Measurements from ENCODE around the gene RGS3. TPM values are rescaled to one million over a fixed set of nuclear protein-coding genes. Genes with fewer than 3 reads are reported as not detected.
"Not testable (repeated sequence)": the region's sequence is repeated elsewhere in the genome, so short reads cannot be mapped to it uniquely, and the experiment has no call there.

Gene RGS3
- total RNA-seq, 2 experiments from 2014 or later: 68.9 to 77.2 TPM

GRCh38 chr9:113634596-113635515 lies 171.3 kb downstream of the RGS3 start:
- Mint-ChIP-seq H3K4me3 (no peak overlapping the region), H3K4me1 (ENCODE audit: low read depth) (peaks cover 1% of the 10 kb centered on the region), H3K36me3 (ENCODE audit: low read depth) (no peaks in the 10 kb centered on the region), H3K9me3 (ENCODE audit: insufficient read depth) (no peaks in the 10 kb centered on the region), H3K27me3 (ENCODE audit: low read depth) (peaks cover 2% of the 10 kb centered on the region), H3K27ac (no peak overlapping the region)
- ATAC-seq (no peak), DNase-seq (no peak)
- CTCF ChIA-PET: interaction anchor here (0.6 to 2.8 kb wide), 4 partner anchors 20 to 183 kb away, joined by 3 to 14 read pairs (median 5); no protein-coding TSS in a partner anchor
- POLR2A ChIA-PET: no interaction called here

GRCh38 chr9:113635586-113635985 lies 172.1 kb downstream of the RGS3 start:
- Mint-ChIP-seq H3K27ac (no peak overlapping the region), H3K36me3 (ENCODE audit: low read depth) (no peaks in the 10 kb centered on the region), H3K9me3 (ENCODE audit: insufficient read depth) (no peaks in the 10 kb centered on the region), H3K27me3 (ENCODE audit: low read depth) (peaks cover 2% of the 10 kb centered on the region), H3K4me3 (no peak overlapping the region), H3K4me1 (ENCODE audit: low read depth) (peaks cover 1% of the 10 kb centered on the region)
- ChIA-PET CTCF (interaction anchor here (1.1 to 2.8 kb wide), 3 partner anchors 20 to 31 kb away, joined by 3 to 14 read pairs (median 7); no protein-coding TSS in a partner anchor), POLR2A (no interaction called here)
- DNase-seq (no peak), ATAC-seq (no peak)

GRCh38 chr9:113636165-113636564 lies 172.6 kb downstream of the RGS3 start:
- no peaks in the 10 kb centered on the region for H3K9me3 Mint-ChIP-seq (ENCODE audit: insufficient read depth)
- DNase-seq: no peak
- ChIA-PET POLR2A (no interaction called here), CTCF (interaction anchor here (1.1 to 1.9 kb wide), 2 partner anchors 22 to 31 kb away, joined by 3 to 7 read pairs; no protein-coding TSS in a partner anchor)
- no peak for ATAC-seq
- H3K27me3 Mint-ChIP-seq (ENCODE audit: low read depth): peaks cover 3% of the 10 kb centered on the region
- no peak overlapping the region for H3K4me3 Mint-ChIP-seq
- H3K36me3 Mint-ChIP-seq (ENCODE audit: low read depth): no peaks in the 10 kb centered on the region
- H3K27ac Mint-ChIP-seq: no peak overlapping the region
- peaks cover 1% of the 10 kb centered on the region for H3K4me1 Mint-ChIP-seq (ENCODE audit: low read depth)

DNA sequence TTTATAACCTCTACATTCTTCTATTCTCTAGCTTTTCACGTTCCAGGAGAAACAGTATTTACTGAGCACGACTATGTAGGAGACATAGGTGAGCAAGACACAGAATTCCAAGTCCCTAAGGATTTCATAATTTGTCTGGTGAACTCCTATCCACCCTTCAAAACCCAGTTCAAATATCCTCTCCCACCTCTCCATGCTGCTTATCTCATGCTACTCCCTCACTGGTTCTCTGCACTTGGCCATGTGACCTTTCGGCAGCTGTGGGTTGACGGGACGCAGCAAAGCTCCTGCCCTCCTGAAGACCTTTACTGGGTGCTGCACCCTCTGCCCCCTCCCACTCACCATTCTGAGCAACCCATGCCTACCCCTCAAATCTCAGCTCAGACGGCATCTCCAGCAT lies 173.2 kb downstream of the RGS3 start:
- Mint-ChIP-seq H3K9me3 (ENCODE audit: insufficient read depth) (no peaks in the 10 kb centered on the region), H3K27ac (no peak overlapping the region), H3K4me1 (ENCODE audit: low read depth) (peaks cover 1% of the 10 kb centered on the region), H3K36me3 (ENCODE audit: low read depth) (no peaks in the 10 kb centered on the region), H3K4me3 (no peak overlapping the region), H3K27me3 (ENCODE audit: low read depth) (peaks cover 5% of the 10 kb centered on the region)
- ATAC-seq (no peak), DNase-seq (no peak)
- POLR2A ChIA-PET: no interaction called here
- CTCF ChIA-PET: no interaction called here

DNA sequence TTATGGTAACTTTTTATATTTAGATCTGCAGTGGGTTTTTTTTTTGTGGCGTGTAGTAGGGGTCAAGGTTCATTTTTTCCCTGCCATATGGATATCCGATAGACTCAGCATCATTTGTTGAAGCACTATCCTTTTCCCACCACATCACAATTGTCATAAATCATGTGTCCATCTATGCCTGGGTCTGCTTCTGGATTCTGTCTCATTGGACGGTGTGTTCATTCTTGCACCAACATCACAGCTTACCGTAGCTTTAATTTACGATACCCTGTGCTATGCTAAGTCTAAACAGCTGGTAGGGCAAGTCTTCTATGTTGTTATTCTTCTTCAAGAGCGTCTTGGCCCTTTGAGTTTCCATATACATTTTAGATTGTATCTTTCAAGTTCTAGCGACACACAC lies 175.0 kb downstream of the RGS3 start:
- Mint-ChIP-seq H3K27me3 (ENCODE audit: low read depth) (peaks cover 12% of the 10 kb centered on the region), H3K27ac (no peak overlapping the region), H3K4me1 (ENCODE audit: low read depth) (no peaks in the 10 kb centered on the region), H3K9me3 (ENCODE audit: insufficient read depth) (no peaks in the 10 kb centered on the region), H3K4me3 (no peak overlapping the region), H3K36me3 (ENCODE audit: low read depth) (no peaks in the 10 kb centered on the region)
- ChIA-PET CTCF (interaction anchor here (1.1 kb wide), 1 partner anchor 16 kb away, joined by 3 read pairs; no protein-coding TSS in a partner anchor), POLR2A (interaction anchor here (0.5 kb wide), 1 partner anchor 80 kb away, joined by 4 read pairs; no protein-coding TSS in a partner anchor)
- ATAC-seq (no peak), DNase-seq (no peak)

DNA sequence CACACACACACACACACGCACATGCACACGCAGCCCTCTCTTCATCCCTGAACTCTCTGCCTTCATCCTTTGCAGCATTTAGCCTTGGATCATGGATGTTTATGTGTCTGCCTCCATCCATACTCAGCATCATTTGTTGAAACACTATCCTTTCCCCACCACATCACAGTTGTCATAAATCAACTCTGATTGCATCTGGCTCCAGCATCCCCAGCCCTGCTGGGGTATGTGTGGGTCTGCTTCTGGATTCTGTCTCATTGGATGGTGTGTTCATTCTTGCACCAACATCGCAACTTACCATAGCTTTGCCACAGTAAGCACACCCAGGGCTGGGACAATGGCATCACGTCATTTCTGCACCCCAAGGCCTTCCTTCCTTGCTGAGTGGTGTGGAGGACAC lies 175.4 kb downstream of the RGS3 start:
- ATAC-seq: no peak
- no peaks in the 10 kb centered on the region for H3K4me1 Mint-ChIP-seq (ENCODE audit: low read depth)
- ChIA-PET POLR2A (no interaction called here), CTCF (interaction anchor here (1.1 kb wide), 1 partner anchor 16 kb away, joined by 3 read pairs; no protein-coding TSS in a partner anchor)
- H3K36me3 Mint-ChIP-seq (ENCODE audit: low read depth): no peaks in the 10 kb centered on the region
- H3K9me3 Mint-ChIP-seq (ENCODE audit: insufficient read depth): no peaks in the 10 kb centered on the region
- no peak overlapping the region for H3K4me3 Mint-ChIP-seq
- DNase-seq: no peak
- no peak overlapping the region for H3K27ac Mint-ChIP-seq
- H3K27me3 Mint-ChIP-seq (ENCODE audit: low read depth): peaks cover 14% of the 10 kb centered on the region

DNA sequence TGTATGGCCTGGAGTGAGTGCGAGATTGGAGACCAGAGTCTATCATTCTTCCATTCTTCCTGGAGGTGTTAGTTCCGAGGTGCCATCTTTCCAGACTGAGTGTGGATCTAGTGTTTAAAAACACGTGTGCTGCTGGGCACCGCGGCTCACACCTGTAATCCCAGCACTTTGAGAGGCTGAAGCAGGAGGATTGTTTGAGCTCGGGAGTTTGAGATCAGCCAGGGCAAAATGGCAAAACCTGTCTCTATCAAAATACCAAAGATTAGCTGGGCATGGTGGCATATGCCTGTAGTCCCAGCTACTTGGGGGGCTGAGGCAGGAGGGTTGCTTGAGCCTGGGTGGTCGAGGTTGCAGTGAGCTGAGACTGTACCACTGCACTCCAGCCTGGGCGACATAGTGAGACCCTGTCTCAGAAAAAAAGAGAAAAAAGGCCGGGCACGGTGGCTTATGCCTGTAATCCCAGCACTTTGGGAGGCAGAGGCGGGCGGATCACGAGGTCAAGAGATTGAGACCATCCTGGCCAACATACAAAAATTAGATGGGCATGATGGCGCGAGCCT lies 176.0 kb downstream of the RGS3 start:
- H3K4me1 Mint-ChIP-seq (ENCODE audit: low read depth); POLR2A ChIA-PET; H3K36me3 Mint-ChIP-seq (ENCODE audit: low read depth); H3K4me3 Mint-ChIP-seq; DNase-seq; H3K9me3 Mint-ChIP-seq (ENCODE audit: insufficient read depth); ATAC-seq; H3K27ac Mint-ChIP-seq: not testable (repeated sequence)
- CTCF ChIA-PET: interaction anchor here (0.7 kb wide), 1 partner anchor 18 kb away, joined by 3 read pairs; no protein-coding TSS in a partner anchor
- peaks cover 17% of the 10 kb centered on the region for H3K27me3 Mint-ChIP-seq (ENCODE audit: low read depth)

GRCh38 chr9:113640418-113640817 lies 176.9 kb downstream of the RGS3 start:
- Mint-ChIP-seq H3K27ac (no peak overlapping the region), H3K9me3 (ENCODE audit: insufficient read depth) (no peaks in the 10 kb centered on the region), H3K4me3 (no peak overlapping the region), H3K4me1 (ENCODE audit: low read depth) (no peaks in the 10 kb centered on the region), H3K27me3 (ENCODE audit: low read depth) (peaks cover 17% of the 10 kb centered on the region), H3K36me3 (ENCODE audit: low read depth) (no peaks in the 10 kb centered on the region)
- ATAC-seq (no peak), DNase-seq (no peak)
- ChIA-PET POLR2A (interaction anchor here (0.7 kb wide), 1 partner anchor 62 kb away, joined by 3 read pairs; no protein-coding TSS in a partner anchor), CTCF (interaction anchor here (0.7 kb wide), 1 partner anchor 17 kb away, joined by 3 read pairs; no protein-coding TSS in a partner anchor)

- POLR2A ChIA-PET: interaction anchor here (0.7 kb wide), 1 partner anchor 61 kb away, joined by 3 read pairs; no protein-coding TSS in a partner anchor
- ATAC-seq: no peak
- no peaks in the 10 kb centered on the region for H3K4me1 Mint-ChIP-seq (ENCODE audit: low read depth)
- CTCF ChIA-PET: no interaction called here
- H3K4me3 Mint-ChIP-seq: no peak overlapping the region
- H3K9me3 Mint-ChIP-seq (ENCODE audit: insufficient read depth): no peaks in the 10 kb centered on the region
- peaks cover 17% of the 10 kb centered on the region for H3K27me3 Mint-ChIP-seq (ENCODE audit: low read depth)
- no peak overlapping the region for H3K27ac Mint-ChIP-seq
- DNase-seq: no peak
- H3K36me3 Mint-ChIP-seq (ENCODE audit: low read depth): no peaks in the 10 kb centered on the region
Measured at GRCh38 chr9:113641100-113641885, 177.8 kb downstream of the RGS3 start.

- ATAC-seq: no peak
- Mint-ChIP-seq H3K9me3 (ENCODE audit: insufficient read depth) (no peaks in the 10 kb centered on the region), H3K4me1 (ENCODE audit: low read depth) (no peaks in the 10 kb centered on the region), H3K27me3 (ENCODE audit: low read depth) (peaks cover 19% of the 10 kb centered on the region), H3K4me3 (no peak overlapping the region), H3K36me3 (ENCODE audit: low read depth) (no peaks in the 10 kb centered on the region), H3K27ac (no peak overlapping the region)
- no peak for DNase-seq
- POLR2A ChIA-PET: no interaction called here
- CTCF ChIA-PET: interaction anchor here (0.7 to 1.0 kb wide), 2 partner anchors 11 to 189 kb away, joined by 3 read pairs; no protein-coding TSS in a partner anchor
Measured at GRCh38 chr9:113644321-113644720, 180.8 kb downstream of the RGS3 start.

DNA sequence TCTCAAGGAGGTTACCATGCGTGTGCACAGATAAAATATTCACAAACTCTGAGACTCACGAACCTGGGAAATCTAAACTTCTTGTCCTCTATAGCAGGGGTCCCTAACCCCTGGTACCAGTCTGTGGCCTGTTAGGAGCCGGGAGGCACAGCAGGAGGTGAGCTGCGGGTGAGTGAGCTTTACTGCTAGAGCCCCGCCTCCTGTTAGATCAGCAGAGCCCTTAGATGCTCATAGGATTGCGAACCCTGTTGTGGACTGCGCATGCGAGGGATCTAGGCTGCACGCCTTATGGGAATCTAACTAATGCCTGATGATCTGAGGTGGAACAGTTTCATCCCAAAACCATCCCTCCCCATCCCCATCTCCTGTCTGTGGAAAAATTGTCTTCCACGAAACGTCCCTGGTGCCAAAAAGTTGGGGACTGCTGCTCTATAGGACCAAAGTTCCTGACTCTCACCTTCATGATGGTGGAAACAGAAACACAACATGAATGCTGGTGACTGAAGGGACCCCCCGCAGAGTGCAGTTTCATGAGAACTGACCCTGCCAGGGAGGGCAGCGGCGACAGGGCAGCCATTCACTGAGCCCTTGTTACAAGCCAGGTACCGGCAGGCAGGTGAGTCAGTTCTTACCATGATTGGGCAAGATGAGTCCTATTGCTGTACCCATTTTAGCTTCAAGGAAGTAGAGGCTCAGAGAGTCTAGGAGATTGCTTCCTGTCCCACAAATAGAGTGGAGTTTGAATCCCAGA lies 181.9 kb downstream of the RGS3 start:
- CTCF ChIA-PET: interaction anchor here (1.3 to 1.6 kb wide), 2 partner anchors 9 to 12 kb away, joined by 3 to 6 read pairs; no protein-coding TSS in a partner anchor
- ATAC-seq (no peak), DNase-seq (no peak)
- H3K36me3 Mint-ChIP-seq (ENCODE audit: low read depth): no peaks in the 10 kb centered on the region
- no peak overlapping the region for H3K27ac Mint-ChIP-seq
- no peaks in the 10 kb centered on the region for H3K9me3 Mint-ChIP-seq (ENCODE audit: insufficient read depth)
- no peaks in the 10 kb centered on the region for H3K4me1 Mint-ChIP-seq (ENCODE audit: low read depth)
- POLR2A ChIA-PET: interaction anchor here (0.6 kb wide), 1 partner anchor 31 kb away, joined by 3 read pairs; no protein-coding TSS in a partner anchor
- H3K27me3 Mint-ChIP-seq (ENCODE audit: low read depth): peaks cover 19% of the 10 kb centered on the region
- no peak overlapping the region for H3K4me3 Mint-ChIP-seq

Measured in activated CD8-positive, alpha-beta T cell treated with anti-CD3 and anti-CD28 coated beads, Interleukin-2, amount 10 ng/mL, durations not matched to agents 7 days and 5 days (primary cell).